GM21447 (cell line): ENCODE data around the gene CPB2.

Experiments used
- ATAC-seq: cut with Tn5 transposase; IDR thresholded peaks from one replicate; pipeline ENCODE4 v1.9.1; 2021; ENCODE audit not compliant: unreplicated experiment

The CPB2 gene

GRCh38 chr13:46006688-46007452 lies 98.0 kb downstream of the CPB2 start:
- ATAC-seq = no peak

- ATAC-seq = no peak
Measured at GRCh38 chr13:46004491-46004890, 100.3 kb downstream of the CPB2 start.
